HCT116 (cell line): ENCODE measurements around the gene PDIA2. TPM values are rescaled to one million over a fixed set of nuclear protein-coding genes. Genes with fewer than 3 reads are reported as not detected.

ENCODE experiments used
- ATAC-seq: fragments of 200-7000 bp; cut with Tn5 transposase; 2 replicates; pipeline ENCODE4 v1.9.1; 2020; ENCODE audit warnings: mild to moderate bottlenecking, moderate library complexity
- BruUV-seq: library from RNA; stranded (reverse); fragments of 400-500 nt; replicated peaks from 2 replicates; lab custom pipeline; 2021; lab: Mats Ljungman, UMichigan
- CTCF ChIA-PET: fragments of 300-600 bp; sonication (Branson Sonifier 250); formaldehyde crosslinking; loops from one replicate; lab custom pipeline; 2021; ENCODE audit warnings: antibody characterized with exemption; lab: Charles Lee
- POLR2A ChIA-PET: fragments of 300-600, 350-600 bp; sonication (Branson Sonifier 250); formaldehyde crosslinking; loops from one replicate; lab custom pipeline; 2021; ENCODE audit warnings: antibody characterized with exemption; lab: Charles Lee
- RAD21 ChIA-PET, 2 experiments: fragments of 300-600 bp; sonication (Branson Sonifier 250); formaldehyde crosslinking; loops; one replicate each; lab custom pipeline; 2023; ENCODE audit warnings: low total read pairs in 2 of 2; ENCODE audit not compliant: uncharacterized antibody in 2 of 2, unreplicated experiment in 2 of 2, low non-redundant PET in 1 of 2; lab: Charles Lee
- DNase-seq: peaks from one replicate; pipeline ENCODE4 v3.0.0-alpha.2; 2010; ENCODE audit warnings: low read depth, low spot score
- H2AFZ ChIP-seq: fragments of 200-600 bp; shearing (Covaris generic), sonication (generic); 2 replicates; pipeline ENCODE4 v1.6.1; 2017; ENCODE audit warnings: low read depth, mixed run types, mixed read lengths, antibody characterized with exemption, low read length; ENCODE audit not compliant: poor library complexity, severe bottlenecking
- H3K27ac ChIP-seq: 2 replicates; pipeline ENCODE4 v1.5.1; 2012; ENCODE audit warnings: low read depth, low read length
- H3K27me3 ChIP-seq: fragments of 200-600 bp; sonication (generic); 2 replicates; pipeline ENCODE4 v1.6.1; 2016; ENCODE audit warnings: mixed run types, low read length, mixed read lengths; ENCODE audit not compliant: insufficient read depth
- H3K36me3 ChIP-seq, 2 experiments: fragments of 200-500 bp in 1 of 2; fragments of 200-600 bp in 1 of 2; sonication (Bioruptor generic) in 1 of 2; sonication (generic) in 1 of 2; 2 replicates each; pipeline versions ENCODE4 v1.5.1 to v1.6.1; 2014 to 2016; ENCODE audit warnings: low read length in 2 of 2, inconsistent platforms in 1 of 2, mixed read lengths in 1 of 2, mixed run types in 1 of 2; ENCODE audit not compliant: insufficient read depth in 2 of 2, control insufficient read depth in 1 of 2
- H3K4me1 ChIP-seq, 2 experiments: fragments of 200-600 bp in 1 of 2; sonication (generic) in 1 of 2; 2 replicates each; pipeline versions ENCODE4 v1.5.1 to v1.6.1; 2012 to 2017; ENCODE audit warnings: low read length in 2 of 2, inconsistent platforms in 1 of 2, mild to moderate bottlenecking in 1 of 2, mixed read lengths in 1 of 2, mixed run types in 1 of 2, moderate library complexity in 1 of 2; ENCODE audit not compliant: insufficient read depth in 2 of 2, control insufficient read depth in 1 of 2
- H3K4me2 ChIP-seq: fragments of 200-600 bp; sonication (generic); 2 replicates; pipeline ENCODE4 v1.6.1; 2017; ENCODE audit warnings: mixed run types, low read length, mixed read lengths
- H3K4me3 ChIP-seq, 2 experiments: fragments of 200-600 bp in 1 of 2; sonication (generic) in 1 of 2; replicated peaks in 1 of 2; 2 replicates each; pipeline ENCODE4 v1.5.1; 2011 to 2016; ENCODE audit warnings: low read length in 2 of 2, control low read depth in 1 of 2, low read depth in 1 of 2, mild to moderate bottlenecking in 1 of 2, mixed read lengths in 1 of 2, mixed run types in 1 of 2
- H3K79me2 ChIP-seq: fragments of 200-600 bp; sonication (generic); 2 replicates; pipeline ENCODE4 v1.6.1; 2017; ENCODE audit warnings: mild to moderate bottlenecking, mixed run types, low read length, moderate library complexity, mixed read lengths; ENCODE audit not compliant: insufficient read depth
- H3K9ac ChIP-seq: fragments of 200-600 bp; sonication (generic); 2 replicates; pipeline ENCODE4 v1.6.1; 2016; ENCODE audit warnings: low read length, mixed read lengths
- H3K9me2 ChIP-seq: fragments of 200-600 bp; sonication (generic), shearing (Covaris generic); 2 replicates; pipeline ENCODE4 v1.6.1; 2017; ENCODE audit warnings: mixed run types, mild to moderate bottlenecking, moderate library complexity; ENCODE audit not compliant: insufficient read depth
- H3K9me3 ChIP-seq, 2 experiments: fragments of 200-500 bp in 1 of 2; fragments of 200-600 bp in 1 of 2; sonication (Bioruptor generic) in 1 of 2; sonication (generic) in 1 of 2; 2 replicates each; pipeline ENCODE4 v1.6.1; 2014 to 2017; ENCODE audit warnings: low read length in 2 of 2, mixed read lengths in 2 of 2, inconsistent platforms in 1 of 2, low read depth in 1 of 2, mild to moderate bottlenecking in 1 of 2, mixed run types in 1 of 2, moderate library complexity in 1 of 2; ENCODE audit not compliant: control insufficient read depth in 1 of 2, insufficient read depth in 1 of 2
- H4K20me1 ChIP-seq: fragments of 200-600 bp; sonication (generic), shearing (Covaris generic); 2 replicates; pipeline ENCODE4 v1.6.1; 2017; ENCODE audit warnings: mixed run types, mild to moderate bottlenecking, moderate library complexity; ENCODE audit not compliant: insufficient read depth
- CBX3 ChIP-seq: IDR thresholded peaks from 2 replicates; pipeline ENCODE4 v1.6.1; 2012; ENCODE audit warnings: low read depth
- CEBPB ChIP-seq: IDR thresholded peaks from 2 replicates; pipeline ENCODE4 v1.6.1; 2012; ENCODE audit warnings: low read depth
- ELF1 ChIP-seq: IDR thresholded peaks from 2 replicates; pipeline ENCODE4 v1.6.1; 2012; ENCODE audit warnings: low read depth, borderline replicate concordance
- EZH2 ChIP-seq: fragments of 200-600 bp; sonication (generic); IDR thresholded peaks from 2 replicates; pipeline ENCODE4 v1.6.1; 2017; ENCODE audit warnings: antibody characterized with exemption, mixed run types
- EZH2phosphoT487 ChIP-seq: fragments of 200-600 bp; IDR thresholded peaks from 2 replicates; pipeline ENCODE4 v1.6.1; 2018; ENCODE audit warnings: antibody characterized with exemption, borderline replicate concordance
- FOSL1 ChIP-seq: IDR thresholded peaks from 2 replicates; pipeline ENCODE4 v1.6.1; 2012; ENCODE audit warnings: low read depth
- JUND ChIP-seq: IDR thresholded peaks from 2 replicates; pipeline ENCODE4 v1.6.1; 2012
- POLR2A ChIP-seq: IDR thresholded peaks from 2 replicates; pipeline ENCODE4 v1.7.0; 2011; ENCODE audit warnings: borderline replicate concordance; ENCODE audit not compliant: insufficient read depth, insufficient read length; ENCODE audit errors: extremely low read depth
- POLR2AphosphoS5 ChIP-seq: IDR thresholded peaks from 2 replicates; pipeline ENCODE4 v1.6.1; 2011; ENCODE audit warnings: mild to moderate bottlenecking, low read depth, low read length, moderate library complexity
- RAD21 ChIP-seq: IDR thresholded peaks from 2 replicates; pipeline ENCODE4 v1.6.1; 2012; ENCODE audit warnings: low read depth, mild to moderate bottlenecking
- SIN3A ChIP-seq: IDR thresholded peaks from 2 replicates; pipeline ENCODE4 v1.6.1; 2012; ENCODE audit warnings: low read depth
- SP1 ChIP-seq: IDR thresholded peaks from 2 replicates; pipeline ENCODE4 v1.6.1; 2012; ENCODE audit warnings: low read depth
- SRF ChIP-seq: IDR thresholded peaks from 2 replicates; pipeline ENCODE4 v1.6.1; 2012; ENCODE audit warnings: low read depth
- TCF7L2 ChIP-seq: IDR thresholded peaks from 2 replicates; pipeline ENCODE4 v1.7.0; 2011; ENCODE audit warnings: borderline replicate concordance, inconsistent platforms; ENCODE audit not compliant: insufficient read depth, insufficient read length; ENCODE audit errors: extremely low read depth
- YY1 ChIP-seq: IDR thresholded peaks from 2 replicates; pipeline ENCODE4 v1.6.1; 2011; ENCODE audit warnings: low read length, low read depth, moderate library complexity, mild to moderate bottlenecking; ENCODE audit not compliant: insufficient replicate concordance; ENCODE audit errors: extremely low read depth
- ZFX ChIP-seq: fragments of 450-650 bp; IDR thresholded peaks from 2 replicates; pipeline ENCODE4 v1.6.1; 2017
- intact Hi-C: fragments of 100-400 bp; cut with micrococcal nuclease; formaldehyde crosslinking; loops from 2 replicates; pipeline ENCODE4 v1.10.0; 2022
- total RNA-seq: library from RNA; stranded (reverse); gene quantifications from one replicate; pipeline ENCODE4 v1.2.1, GENCODE V29; 2021; ENCODE audit not compliant: unreplicated experiment
- TF ChIP-seq, protein P1 (sequence below): IDR thresholded peaks from 2 replicates; pipeline ENCODE4 v1.6.1; 2012
- TF ChIP-seq, protein P2 (sequence below): IDR thresholded peaks from 2 replicates; pipeline ENCODE4 v1.6.1; 2012
- TF ChIP-seq, protein P3 (sequence below), 3 experiments: fragments of 200-600 bp in 1 of 3; sonication (generic) in 1 of 3; IDR thresholded peaks in 2 of 3; conservative IDR thresholded peaks in 1 of 3; 2 replicates each; pipeline ENCODE4 v1.5.1; 2012 to 2017; ENCODE audit warnings: low read depth in 2 of 3, low read length in 2 of 3, antibody characterized with exemption in 1 of 3, borderline replicate concordance in 1 of 3, control low read depth in 1 of 3, mild to moderate bottlenecking in 1 of 3, mixed read lengths in 1 of 3, mixed run types in 1 of 3, moderate library complexity in 1 of 3; ENCODE audit not compliant: insufficient read depth in 1 of 3

PDIA2 gene
- total RNA-seq, 1 experiment from 2014 or later = 0.93 TPM

DNA sequence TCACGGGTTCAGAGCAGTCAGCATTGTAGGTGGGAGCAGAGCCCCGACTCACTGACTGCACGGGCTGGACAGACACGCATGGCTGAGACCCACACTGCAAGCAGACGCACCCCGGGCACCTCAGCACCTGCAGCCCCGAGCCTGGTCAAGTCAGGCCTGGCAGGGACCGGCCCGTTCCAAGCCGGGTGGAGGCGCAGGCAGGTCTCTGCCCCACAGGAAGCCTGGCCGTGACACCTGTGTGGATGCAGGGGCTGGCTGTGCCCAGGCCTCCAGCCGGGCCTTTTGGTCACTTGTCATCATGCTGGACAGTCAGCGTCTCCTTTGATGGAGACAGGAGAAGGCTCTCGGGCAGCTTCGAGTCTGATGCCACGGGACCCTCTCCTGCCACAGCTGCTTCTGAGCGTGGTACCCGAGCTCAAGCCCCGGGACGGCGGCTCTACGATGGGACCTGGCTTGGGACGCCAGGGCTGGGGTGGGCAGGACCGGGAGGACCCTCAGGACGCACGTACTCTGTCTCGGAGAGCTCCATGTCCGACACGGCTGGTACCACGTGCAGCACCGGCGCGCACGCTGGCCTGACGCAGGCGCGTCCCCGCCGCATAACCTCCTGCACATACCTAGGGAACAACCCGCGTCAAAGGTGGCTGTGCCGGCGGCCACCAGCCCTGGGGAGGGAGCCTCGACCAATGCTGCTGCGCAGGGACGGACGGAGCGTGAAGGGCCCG lies 7.9 kb downstream of the PDIA2 start:
- H3K27ac ChIP-seq = no peak overlapping the region
- H2AFZ ChIP-seq = no peak overlapping the region
- H3K27me3 ChIP-seq = no peaks in the 10 kb centered on the region
- CTCF ChIA-PET = no interaction called here
- H4K20me1 ChIP-seq = no peaks in the 10 kb centered on the region
- H3K36me3 ChIP-seq = no peaks in the 10 kb centered on the region
- no peak overlapping the region for H3K9ac ChIP-seq
- no peak overlapping the region for H3K4me3 ChIP-seq
- POLR2A ChIA-PET = no interaction called here
- intact Hi-C loops = no loop called here
- ATAC-seq (no peak), DNase-seq (no peak)
- H3K9me3 ChIP-seq = no peaks in the 10 kb centered on the region
- H3K79me2 ChIP-seq = no peaks in the 10 kb centered on the region
- RAD21 ChIA-PET = no interaction called here
- H3K4me2 ChIP-seq = no peak overlapping the region
- TF ChIP-seq JUND (no peak), SIN3A (no peak), FOSL1 (no peak), ELF1 (no peak), TCF7L2 (no peak), POLR2AphosphoS5 (no peak), SP1 (no peak), CEBPB (no peak), POLR2A (no peak), EZH2phosphoT487 (no peak), ZFX (no peak), CBX3 (no peak), SRF (no peak), EZH2 (no peak), YY1 (no peak), RAD21 (no peak)
- TF ChIP-seq, protein P1, sequence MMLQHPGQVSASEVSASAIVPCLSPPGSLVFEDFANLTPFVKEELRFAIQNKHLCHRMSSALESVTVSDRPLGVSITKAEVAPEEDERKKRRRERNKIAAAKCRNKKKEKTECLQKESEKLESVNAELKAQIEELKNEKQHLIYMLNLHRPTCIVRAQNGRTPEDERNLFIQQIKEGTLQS = no peak
- TF ChIP-seq, protein P2, sequence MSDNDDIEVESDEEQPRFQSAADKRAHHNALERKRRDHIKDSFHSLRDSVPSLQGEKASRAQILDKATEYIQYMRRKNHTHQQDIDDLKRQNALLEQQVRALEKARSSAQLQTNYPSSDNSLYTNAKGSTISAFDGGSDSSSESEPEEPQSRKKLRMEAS = no peak
- TF ChIP-seq, protein P3, sequence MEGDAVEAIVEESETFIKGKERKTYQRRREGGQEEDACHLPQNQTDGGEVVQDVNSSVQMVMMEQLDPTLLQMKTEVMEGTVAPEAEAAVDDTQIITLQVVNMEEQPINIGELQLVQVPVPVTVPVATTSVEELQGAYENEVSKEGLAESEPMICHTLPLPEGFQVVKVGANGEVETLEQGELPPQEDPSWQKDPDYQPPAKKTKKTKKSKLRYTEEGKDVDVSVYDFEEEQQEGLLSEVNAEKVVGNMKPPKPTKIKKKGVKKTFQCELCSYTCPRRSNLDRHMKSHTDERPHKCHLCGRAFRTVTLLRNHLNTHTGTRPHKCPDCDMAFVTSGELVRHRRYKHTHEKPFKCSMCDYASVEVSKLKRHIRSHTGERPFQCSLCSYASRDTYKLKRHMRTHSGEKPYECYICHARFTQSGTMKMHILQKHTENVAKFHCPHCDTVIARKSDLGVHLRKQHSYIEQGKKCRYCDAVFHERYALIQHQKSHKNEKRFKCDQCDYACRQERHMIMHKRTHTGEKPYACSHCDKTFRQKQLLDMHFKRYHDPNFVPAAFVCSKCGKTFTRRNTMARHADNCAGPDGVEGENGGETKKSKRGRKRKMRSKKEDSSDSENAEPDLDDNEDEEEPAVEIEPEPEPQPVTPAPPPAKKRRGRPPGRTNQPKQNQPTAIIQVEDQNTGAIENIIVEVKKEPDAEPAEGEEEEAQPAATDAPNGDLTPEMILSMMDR (IDR thresholded peaks at IDR 0.05 in 2 of 3, conservative IDR thresholded peaks at IDR 0.05 in 1 of 3; ENCODE audit: borderline replicate concordance in 1 of 3, insufficient read depth in 1 of 3, low read depth in 2 of 3, low read length in 2 of 3) = no peak
- H3K9me2 ChIP-seq = no peaks in the 10 kb centered on the region
- BruUV-seq = no TSS peak
- no peaks in the 10 kb centered on the region for H3K4me1 ChIP-seq
